ENCODE measurements around the gene CHRNB1.

GRCh38 chr17:7486181-7486580 lies 41.3 kb downstream of the CHRNB1 start:
- TF ChIP-seq CTCF (IDR thresholded peaks at IDR 0.05) = no peak
- TF ChIP-seq POLR2A (IDR thresholded peaks at IDR 0.05) = no peak

Measured in Peyer's patch (tissue), 4 donors.